ENCODE measurements around the gene RSPH6A. TPM values are rescaled to one million over a fixed set of nuclear protein-coding genes. Genes with fewer than 3 reads are reported as not detected.

The RSPH6A gene
- total RNA-seq, 4 donors from 2014 or later: 0.30 TPM; not detected in 3

DNA sequence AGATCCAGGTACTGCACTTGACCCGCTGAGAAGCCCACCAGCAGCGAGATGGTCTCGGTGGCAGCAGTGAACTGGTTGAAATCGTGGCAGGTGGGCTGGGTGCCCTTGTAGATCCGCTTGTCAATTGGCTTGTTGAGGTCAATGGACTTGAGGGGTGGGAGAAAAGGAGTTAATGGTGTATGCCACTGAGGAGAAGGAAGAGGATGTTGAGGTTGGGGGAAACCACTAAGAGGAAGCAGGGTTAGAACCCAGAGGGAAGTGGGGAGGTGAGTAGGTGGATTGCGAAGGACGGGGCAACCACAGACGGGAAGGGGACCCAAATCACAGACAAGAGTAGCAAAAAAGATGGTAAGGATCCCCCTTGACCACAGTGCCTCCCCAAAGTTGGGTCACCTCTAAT, 24.2 kb downstream of the RSPH6A start:
- H3K27me3 ChIP-seq: no peaks in the 10 kb centered on the region
- TF ChIP-seq POLR2A (IDR thresholded peaks at IDR 0.05) (no peak), EP300 (IDR thresholded peaks at IDR 0.05) (peak in 1 of 2 donors; percentile 7)
- H3K36me3 ChIP-seq: peaks cover 0 to 52% (median 8%) of the 10 kb centered on the region in 3 donors
- WGBS, 2 donors: 73 to 83% methylated on average over 8 of the region's 8 CpGs
- no peaks in the 10 kb centered on the region for H3K9me3 ChIP-seq
- DNase-seq (ENCODE audit: low spot score in 2 of 2): no peak
- H3K27ac ChIP-seq: peak overlapping the region in 1 of 4 donors; percentile 88
- peak overlapping the region in 1 of 4 donors; percentile 80 for H3K4me3 ChIP-seq
- H3K4me1 ChIP-seq: peaks cover 0 to 25% (median 15%) of the 10 kb centered on the region in 4 donors

DNA sequence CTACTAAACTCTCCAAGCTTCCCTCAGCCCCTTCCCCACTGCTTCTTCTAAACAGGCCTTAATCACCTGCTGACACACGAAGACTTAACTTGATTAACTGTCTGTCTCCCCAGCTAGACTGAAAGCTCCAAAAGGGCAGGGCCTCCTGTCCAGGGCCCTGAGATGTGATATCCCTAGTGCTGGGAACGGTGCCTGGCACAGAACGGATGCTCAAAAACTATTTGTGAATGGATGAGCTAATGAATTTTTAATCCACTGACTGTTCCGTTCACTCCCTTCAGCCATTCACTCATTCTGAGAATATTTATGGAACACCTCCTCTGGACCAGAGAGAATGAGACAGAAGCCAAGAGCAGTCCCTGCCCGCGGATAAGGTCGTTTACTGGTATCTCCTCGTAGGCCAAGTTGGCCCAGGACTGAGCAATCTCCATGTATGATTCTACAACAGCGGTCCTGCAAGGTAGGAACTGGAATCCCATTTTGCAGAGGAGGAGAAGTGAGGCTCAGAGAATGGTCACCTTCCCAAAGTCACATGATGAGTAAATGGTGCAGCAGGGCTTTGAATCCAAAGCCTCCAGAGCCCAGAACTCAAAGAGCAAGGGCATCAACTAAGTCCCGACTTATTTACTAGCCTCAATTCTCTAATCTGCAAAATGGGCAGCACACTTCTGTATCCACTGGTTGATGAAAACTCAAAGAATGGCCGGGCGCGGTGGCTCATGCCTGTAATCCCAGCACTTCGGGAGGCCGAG, 25.9 kb downstream of the RSPH6A start:
- Histone ChIP-seq H3K4me3 (no peak overlapping the region), H3K4me1 (peaks cover 0 to 32% (median 15%) of the 10 kb centered on the region in 4 donors), H3K27ac (no peak overlapping the region), H3K27me3 (no peaks in the 10 kb centered on the region), H3K9me3 (no peaks in the 10 kb centered on the region), H3K36me3 (peaks cover 0 to 64% (median 13%) of the 10 kb centered on the region in 3 donors)
- 92 to 93% methylated on average over 15 of the region's 15 CpGs for WGBS, 2 donors
- TF ChIP-seq, protein P1, sequence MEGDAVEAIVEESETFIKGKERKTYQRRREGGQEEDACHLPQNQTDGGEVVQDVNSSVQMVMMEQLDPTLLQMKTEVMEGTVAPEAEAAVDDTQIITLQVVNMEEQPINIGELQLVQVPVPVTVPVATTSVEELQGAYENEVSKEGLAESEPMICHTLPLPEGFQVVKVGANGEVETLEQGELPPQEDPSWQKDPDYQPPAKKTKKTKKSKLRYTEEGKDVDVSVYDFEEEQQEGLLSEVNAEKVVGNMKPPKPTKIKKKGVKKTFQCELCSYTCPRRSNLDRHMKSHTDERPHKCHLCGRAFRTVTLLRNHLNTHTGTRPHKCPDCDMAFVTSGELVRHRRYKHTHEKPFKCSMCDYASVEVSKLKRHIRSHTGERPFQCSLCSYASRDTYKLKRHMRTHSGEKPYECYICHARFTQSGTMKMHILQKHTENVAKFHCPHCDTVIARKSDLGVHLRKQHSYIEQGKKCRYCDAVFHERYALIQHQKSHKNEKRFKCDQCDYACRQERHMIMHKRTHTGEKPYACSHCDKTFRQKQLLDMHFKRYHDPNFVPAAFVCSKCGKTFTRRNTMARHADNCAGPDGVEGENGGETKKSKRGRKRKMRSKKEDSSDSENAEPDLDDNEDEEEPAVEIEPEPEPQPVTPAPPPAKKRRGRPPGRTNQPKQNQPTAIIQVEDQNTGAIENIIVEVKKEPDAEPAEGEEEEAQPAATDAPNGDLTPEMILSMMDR (IDR thresholded peaks at IDR 0.05): no peak
- no peak for TF ChIP-seq EP300 (IDR thresholded peaks at IDR 0.05)
- no peak for TF ChIP-seq POLR2A (IDR thresholded peaks at IDR 0.05)
- no peak for DNase-seq (ENCODE audit: low spot score in 2 of 2)

DNA sequence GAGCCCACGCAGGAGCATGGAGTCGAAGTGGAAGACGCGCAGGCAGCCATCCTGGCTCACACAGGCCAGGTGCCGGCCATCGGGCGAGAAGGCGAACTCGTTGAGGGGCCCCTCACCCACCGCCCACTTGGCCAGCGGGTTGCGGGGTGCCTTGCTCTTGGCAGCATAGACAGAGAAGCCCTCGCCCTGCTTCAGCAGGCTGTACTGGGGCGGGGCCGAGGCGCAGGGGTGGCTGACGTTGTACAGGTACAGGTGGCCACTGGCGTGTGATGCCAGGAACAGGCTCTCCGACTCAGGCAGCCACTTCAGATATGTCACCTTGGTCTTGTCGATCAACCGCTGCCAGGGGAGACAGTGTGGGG, 28.6 kb downstream of the RSPH6A start:
- H3K27ac ChIP-seq: no peak overlapping the region
- DNase-seq (ENCODE audit: low spot score in 2 of 2): no peak
- 93 to 95% methylated on average over 18 to 21 of the region's 21 CpGs for WGBS, 2 donors
- no peak overlapping the region for H3K4me3 ChIP-seq
- H3K27me3 ChIP-seq: no peaks in the 10 kb centered on the region
- no peaks in the 10 kb centered on the region for H3K9me3 ChIP-seq
- peaks cover 0 to 45% (median 26%) of the 10 kb centered on the region in 4 donors for H3K4me1 ChIP-seq
- TF ChIP-seq POLR2A (IDR thresholded peaks at IDR 0.05) (no peak), EP300 (IDR thresholded peaks at IDR 0.05) (no peak)
- TF ChIP-seq, protein P1 (IDR thresholded peaks at IDR 0.05): no peak
- H3K36me3 ChIP-seq: peaks cover 0 to 64% (median 13%) of the 10 kb centered on the region in 3 donors

DNA sequence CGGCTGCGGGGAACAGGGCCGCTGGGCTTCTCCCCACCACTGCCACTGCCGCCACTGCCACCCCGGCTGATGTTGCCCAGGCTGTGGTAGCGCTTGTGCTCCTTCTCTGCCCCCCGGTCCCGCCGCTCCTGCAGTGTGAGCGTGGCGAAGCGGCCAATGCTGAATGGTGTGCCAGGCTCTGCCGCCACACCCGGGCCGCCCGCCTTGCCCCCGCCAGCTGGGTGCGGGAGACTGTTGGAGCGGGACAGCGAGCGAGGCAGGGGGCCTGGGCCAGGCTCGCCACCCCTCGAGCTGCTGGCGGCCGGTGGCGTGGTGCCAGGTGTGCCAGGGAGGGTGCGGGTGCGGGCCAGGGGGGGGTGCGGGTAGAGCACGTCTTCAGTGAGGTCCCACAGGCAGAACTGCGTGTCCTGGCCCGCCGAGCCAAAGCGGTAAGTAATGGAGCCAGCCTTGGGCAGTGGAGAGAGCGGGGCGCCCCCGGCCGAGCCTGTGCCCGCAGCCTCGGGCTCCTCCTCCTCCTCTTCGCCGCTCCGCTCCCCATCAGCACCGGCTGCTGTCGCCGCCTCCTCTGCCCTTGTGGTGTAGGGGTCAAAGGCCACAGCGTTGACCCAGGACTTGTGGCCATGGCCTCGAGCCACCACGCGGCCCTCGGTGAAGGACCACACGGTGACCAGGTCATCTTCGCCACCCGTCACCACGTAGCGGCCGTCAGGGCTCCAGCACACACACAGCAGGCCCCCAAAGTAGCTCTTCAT, 29.2 kb downstream of the RSPH6A start:
- peak overlapping the region in 1 of 4 donors; percentile 89 for H3K27ac ChIP-seq
- no peak overlapping the region for H3K4me3 ChIP-seq
- DNase-seq (ENCODE audit: low spot score in 2 of 2): no peak
- H3K4me1 ChIP-seq: peaks cover 0 to 45% (median 27%) of the 10 kb centered on the region in 4 donors
- peaks cover 0 to 62% (median 13%) of the 10 kb centered on the region in 3 donors for H3K36me3 ChIP-seq
- no peaks in the 10 kb centered on the region for H3K9me3 ChIP-seq
- TF ChIP-seq, protein P1 (IDR thresholded peaks at IDR 0.05): no peak
- TF ChIP-seq POLR2A (IDR thresholded peaks at IDR 0.05): no peak
- no peak for TF ChIP-seq EP300 (IDR thresholded peaks at IDR 0.05)
- no peaks in the 10 kb centered on the region for H3K27me3 ChIP-seq
- 89% methylated on average over 52 to 55 of the region's 57 CpGs for WGBS, 2 donors

DNA sequence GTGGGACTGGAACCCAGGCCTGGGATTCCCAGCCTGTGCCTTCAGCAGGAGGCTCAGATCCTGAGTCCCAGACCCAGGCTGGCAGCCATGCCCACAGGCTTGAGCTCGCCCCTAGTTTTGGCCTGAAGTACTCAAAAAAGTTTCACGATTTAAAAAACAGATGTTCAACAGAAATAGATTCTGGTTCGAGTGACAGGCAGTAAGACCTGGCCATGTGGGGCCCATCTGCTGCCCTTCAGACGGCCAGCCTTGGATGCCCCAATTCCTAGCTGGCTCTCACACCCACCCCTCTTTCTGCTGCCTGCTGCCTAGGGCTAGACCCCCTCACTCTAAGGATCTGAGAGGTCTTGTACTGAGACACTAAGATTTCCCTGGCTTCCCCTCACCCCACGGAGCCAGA, 30.0 kb downstream of the RSPH6A start:
- Histone ChIP-seq H3K36me3 (peaks cover 0 to 54% (median 13%) of the 10 kb centered on the region in 3 donors), H3K4me3 (no peak overlapping the region), H3K9me3 (no peaks in the 10 kb centered on the region), H3K27me3 (no peaks in the 10 kb centered on the region), H3K4me1 (peaks cover 0 to 49% (median 33%) of the 10 kb centered on the region in 4 donors), H3K27ac (peak overlapping the region in 3 of 4 donors; percentile 84 to 97 (median 89))
- TF ChIP-seq POLR2A (IDR thresholded peaks at IDR 0.05): no peak
- no peak for TF ChIP-seq EP300 (IDR thresholded peaks at IDR 0.05)
- TF ChIP-seq, protein P1 (IDR thresholded peaks at IDR 0.05): no peak
- DNase-seq (ENCODE audit: low spot score in 2 of 2): no peak
- 71 to 72% methylated on average over 5 of the region's 5 CpGs for WGBS, 2 donors
